Left renal cortex interstitium (tissue), 4 donors: Measurements from ENCODE around the gene AFG1L. TPM values are rescaled to one million over a fixed set of nuclear protein-coding genes. Genes with fewer than 3 reads are reported as not detected.
A peak's percentile ranks its signal among the peaks of the same experiment; 100 is the strongest.
"Not testable (repeated sequence)": the region's sequence is repeated elsewhere in the genome, so short reads cannot be mapped to it uniquely, and the experiment has no call there.

Experiments used
- DNase-seq, 4 donors: peaks; one replicate each; pipeline ENCODE4 v3.0.0-alpha.2; 2013; ENCODE audit warnings: low read depth in 4 of 4, low spot score in 2 of 4, missing footprints in 1 of 4
- polyA plus RNA-seq, 4 donors: library from polyadenylated mRNA; unstranded; fragments of 120-200 nt; gene quantifications; one replicate each; pipeline ENCODE4 v1.2.1, GENCODE V29; 2013; ENCODE audit not compliant: insufficient read length in 4 of 4

AFG1L gene
- polyA plus RNA-seq, result 1 to 10 TPM; 7.1 to 8.4 (median 7.8) TPM

- peak; percentile 79 to 91 (median 86) for DNase-seq
Observed at GRCh38 chr6:108294727-108295625, at the start of gene AFG1L. AFG1L (plus strand) TSS chr6:108295054; CDS start chr6:108295080, 26 bp downstream.

GRCh38 chr6:108245095-108245494 lies 49.8 kb upstream of the AFG1L start:
- DNase-seq, result not testable (repeated sequence)

- DNase-seq, result no peak
Observed at GRCh38 chr6:108247965-108248536, 46.8 kb upstream of the AFG1L start.

- no peak for DNase-seq
Observed at GRCh38 chr6:108250240-108250866, 44.5 kb upstream of the AFG1L start.

GRCh38 chr6:108251252-108251651 lies 43.6 kb upstream of the AFG1L start:
- no peak for DNase-seq

- no peak for DNase-seq
Observed at GRCh38 chr6:108252055-108252454, 42.8 kb upstream of the AFG1L start.

GRCh38 chr6:108253241-108253640 lies 41.6 kb upstream of the AFG1L start:
- DNase-seq, result no peak

- DNase-seq, result no peak
Observed at GRCh38 chr6:108254433-108255410, 40.1 kb upstream of the AFG1L start.

GRCh38 chr6:108260126-108260808 lies 34.6 kb upstream of the AFG1L start:
- DNase-seq, result peak; percentile 32 to 41 (median 38)

- peak; percentile 90 to 95 (median 92) for DNase-seq
Observed at GRCh38 chr6:108260809-108261569, 33.9 kb upstream of the AFG1L start, which contains the start of gene SNX3. SNX3 (minus strand) TSS chr6:108261040; CDS start chr6:108260921, 119 bp downstream.

GRCh38 chr6:108263371-108263770 lies 31.5 kb upstream of the AFG1L start:
- no peak for DNase-seq

GRCh38 chr6:108268845-108269244 lies 26.0 kb upstream of the AFG1L start:
- no peak for DNase-seq

- not testable (repeated sequence) for DNase-seq
Observed at GRCh38 chr6:108269955-108270354, 24.9 kb upstream of the AFG1L start.

- no peak for DNase-seq
Observed at GRCh38 chr6:108274546-108274945, 20.3 kb upstream of the AFG1L start.

GRCh38 chr6:108275976-108276375 lies 18.9 kb upstream of the AFG1L start:
- no peak for DNase-seq

GRCh38 chr6:108277295-108277694 lies 17.6 kb upstream of the AFG1L start:
- no peak for DNase-seq

- no peak for DNase-seq
Observed at GRCh38 chr6:108277831-108278230, 17.0 kb upstream of the AFG1L start.

- DNase-seq, result no peak
Observed at GRCh38 chr6:108285381-108285780, 9.5 kb upstream of the AFG1L start.

- no peak for DNase-seq
Observed at GRCh38 chr6:108286366-108286765, 8.5 kb upstream of the AFG1L start.
